GM12878 (cell line): ENCODE data around the gene TRUB2. TPM values are rescaled to one million over a fixed set of nuclear protein-coding genes. Genes with fewer than 3 reads are reported as not detected.

ENCODE experiments used
- ATAC-seq: fragments of 200-7000 bp; cut with Tn5 transposase; 3 replicates; pipeline ENCODE4 v1.9.1; 2020; ENCODE audit warnings: mild to moderate bottlenecking, moderate library complexity
- BruUV-seq: library from RNA; stranded (reverse); fragments of 400-500 nt; replicated peaks from 2 replicates; lab custom pipeline; 2021; lab: Mats Ljungman, UMichigan
- CTCF ChIA-PET: fragments of 300-600 bp; sonication (Branson Sonifier 250); formaldehyde crosslinking; extraction: SDS; loops from one replicate; lab custom pipeline; 2021; ENCODE audit warnings: inconsistent platforms; lab: Yijun Ruan, JAX
- POLR2A ChIA-PET: fragments of 350-600 bp; formaldehyde crosslinking; extraction: SDS; loops from one replicate; lab custom pipeline; 2021; ENCODE audit warnings: inconsistent platforms; lab: Charles Lee
- RAD21 ChIA-PET: fragments of 300-600 bp; sonication (Branson Sonifier 250); formaldehyde crosslinking; loops from one replicate; lab custom pipeline; 2023; ENCODE audit warnings: antibody characterized with exemption; ENCODE audit not compliant: unreplicated experiment; lab: Charles Lee
- SMC1A ChIA-PET: fragments of 300-600 bp; sonication (Branson Sonifier 250); formaldehyde crosslinking; loops from one replicate; lab custom pipeline; 2023; ENCODE audit not compliant: unreplicated experiment, uncharacterized antibody; lab: Charles Lee
- DNase-seq: peaks from one replicate; pipeline ENCODE4 v3.0.0-alpha.2; 2011; ENCODE audit warnings: low read depth, low spot score
- FAIRE-seq: peaks from 3 replicates; lab custom pipeline; 2011; peaks lifted over from hg19 to GRCh38; lab: Jason Lieb, UNC
- H2AFZ ChIP-seq: 2 replicates; pipeline ENCODE4 v1.6.0; 2011; ENCODE audit warnings: low read depth, low read length, control low read depth; ENCODE audit not compliant: control insufficient read depth
- H3K27ac ChIP-seq: 2 replicates; pipeline ENCODE4 v1.5.1; 2011; ENCODE audit warnings: control low read depth; ENCODE audit not compliant: control insufficient read depth, insufficient read depth
- H3K27me3 ChIP-seq, 2 experiments: replicated peaks in 1 of 2; 2 replicates each; pipeline versions ENCODE4 v1.6.0 to v1.6.1; 2011; ENCODE audit warnings: low read length in 1 of 2; ENCODE audit not compliant: control insufficient read depth in 2 of 2, insufficient read depth in 2 of 2
- H3K36me3 ChIP-seq, 2 experiments: 2 replicates each; pipeline ENCODE4 v1.5.1; 2011; ENCODE audit warnings: low read length in 1 of 2; ENCODE audit not compliant: control insufficient read depth in 2 of 2, insufficient read depth in 2 of 2
- H3K4me1 ChIP-seq: 2 replicates; pipeline ENCODE4 v1.6.1; 2011; ENCODE audit warnings: mild to moderate bottlenecking, low read length, moderate library complexity, mixed read lengths; ENCODE audit not compliant: control insufficient read depth, insufficient read depth
- H3K4me2 ChIP-seq: 2 replicates; pipeline ENCODE4 v1.6.0; 2011; ENCODE audit warnings: control low read depth; ENCODE audit not compliant: control insufficient read depth, insufficient read depth
- H3K4me3 ChIP-seq: fragments of 200-600 bp; sonication (generic); 2 replicates; pipeline ENCODE4 v1.5.1; 2016
- H3K79me2 ChIP-seq: 2 replicates; pipeline ENCODE4 v1.6.0; 2011; ENCODE audit warnings: low read length; ENCODE audit not compliant: control insufficient read depth, insufficient read depth
- H3K9ac ChIP-seq: 2 replicates; pipeline ENCODE4 v1.8.0; 2011; ENCODE audit warnings: low read length, control low read depth, mixed read lengths; ENCODE audit not compliant: control insufficient read depth, insufficient read depth
- H3K9me3 ChIP-seq: replicated peaks from 3 replicates; pipeline ENCODE4 v1.5.1; 2011; ENCODE audit warnings: mild to moderate bottlenecking, low read length; ENCODE audit not compliant: control insufficient read depth, insufficient read depth
- H4K20me1 ChIP-seq: 2 replicates; pipeline ENCODE4 v1.6.0; 2011; ENCODE audit not compliant: control insufficient read depth, insufficient read depth
- ATF2 ChIP-seq: IDR thresholded peaks from 2 replicates; pipeline ENCODE4 v1.6.1; 2012; ENCODE audit warnings: low read length, inconsistent platforms
- BRCA1 ChIP-seq: IDR thresholded peaks from 2 replicates; pipeline ENCODE4 v1.6.1; 2011; ENCODE audit warnings: low read depth, low read length, improper control_type of control experiment
- DPF2 ChIP-seq: fragments of 450-650 bp; IDR thresholded peaks from 2 replicates; pipeline ENCODE4 v1.6.1; 2017; ENCODE audit warnings: mild to moderate bottlenecking
- EP300 ChIP-seq, 2 experiments: fragments of 150-350 bp in 1 of 2; IDR thresholded peaks; 2 replicates each; pipeline ENCODE4 v1.6.1; 2011 to 2012; ENCODE audit warnings: low read depth in 2 of 2, low read length in 2 of 2, borderline replicate concordance in 1 of 2, improper control_type of control experiment in 1 of 2, inconsistent platforms in 1 of 2; ENCODE audit not compliant: control insufficient read depth in 1 of 2
- ETV6 ChIP-seq, 2 experiments: fragments of 450-650 bp in 1 of 2; IDR thresholded peaks in 1 of 2; conservative IDR thresholded peaks in 1 of 2; 2 replicates each; pipeline ENCODE4 v1.6.1; 2014; ENCODE audit warnings: antibody characterized with exemption in 1 of 2, borderline replicate concordance in 1 of 2, low read depth in 1 of 2, mild to moderate bottlenecking in 1 of 2, moderate library complexity in 1 of 2
- EZH2 ChIP-seq: IDR thresholded peaks from 2 replicates; pipeline ENCODE4 v1.6.1; 2012; ENCODE audit warnings: low read depth, mild to moderate bottlenecking, control low read depth, inconsistent platforms, low read length, borderline replicate concordance; ENCODE audit not compliant: control insufficient read depth
- FOS ChIP-seq: IDR thresholded peaks from 3 replicates; pipeline ENCODE4 v1.6.1; 2011; ENCODE audit warnings: borderline replicate concordance; ENCODE audit not compliant: insufficient read length; ENCODE audit errors: extremely low read depth
- JUNB ChIP-seq: IDR thresholded peaks from 2 replicates; pipeline ENCODE4 v1.6.1; 2016; ENCODE audit warnings: antibody characterized with exemption, mild to moderate bottlenecking
- KDM1A ChIP-seq: fragments of 200-600 bp; sonication (generic); IDR thresholded peaks from 2 replicates; pipeline ENCODE4 v1.6.1; 2016; ENCODE audit warnings: borderline replicate concordance
- PAX5 ChIP-seq: IDR thresholded peaks from 2 replicates; pipeline ENCODE4 v1.6.1; 2011; ENCODE audit warnings: low read depth, low read length, borderline replicate concordance
- SIX5 ChIP-seq: IDR thresholded peaks from 2 replicates; pipeline ENCODE4 v1.6.1; 2011; ENCODE audit warnings: mild to moderate bottlenecking, low read depth, low read length, moderate library complexity; ENCODE audit not compliant: severe bottlenecking
- ZBTB4 ChIP-seq: fragments of 450-650 bp; formaldehyde crosslinking; IDR thresholded peaks from 2 replicates; pipeline ENCODE4 v1.4.0; 2022; ENCODE audit warnings: mild to moderate bottlenecking, moderate library complexity
- ZBTB40 ChIP-seq: fragments of 450-650 bp; IDR thresholded peaks from 2 replicates; pipeline ENCODE4 v1.6.1; 2016; ENCODE audit warnings: mild to moderate bottlenecking, moderate library complexity, borderline replicate concordance
- ZNF207 ChIP-seq: fragments of 450-650 bp; IDR thresholded peaks from 2 replicates; pipeline ENCODE4 v1.6.1; 2014; ENCODE audit warnings: antibody characterized with exemption, mild to moderate bottlenecking, borderline replicate concordance
- ZNF384 ChIP-seq: IDR thresholded peaks from 2 replicates; pipeline ENCODE4 v1.6.1; 2012; ENCODE audit warnings: low read depth, mild to moderate bottlenecking, low read length, improper control_type of control experiment, borderline replicate concordance
- ZNF622 ChIP-seq: fragments of 450-650 bp; IDR thresholded peaks from 2 replicates; pipeline ENCODE4 v1.6.1; 2017; ENCODE audit warnings: mild to moderate bottlenecking, inconsistent platforms
- WGBS: methylation state at CpG from one replicate; pipeline ENCODE4 v1.1.6; 2016; ENCODE audit warnings: low lambda C conversion rate; ENCODE audit not compliant: insufficient replicate concordance, insufficient coverage; ENCODE audit errors: missing lambda C conversion rate; 5-methylcytosine and 5-hydroxymethylcytosine counted together
- in situ Hi-C: fragments of 300-500 bp; cut with MboI; formaldehyde crosslinking; loops from 9 replicates; pipeline ENCODE4 v1.14.3; 2018; ENCODE audit warnings: mixed read lengths
- intact Hi-C: fragments of 100-400 bp; cut with micrococcal nuclease; formaldehyde crosslinking; loops from one replicate; pipeline ENCODE4 v1.14.2; 2022; ENCODE audit not compliant: unreplicated experiment
- polyA plus RNA-seq, 11 experiments: library from polyadenylated mRNA; depleted of rRNA in 4 of 11; unstranded in 6 of 11; stranded (reverse) in 5 of 11; fragments of >200 nt; fragmentation: Nextera tagmentation in 4 of 11; fragmentation: Illumina TruSeq in 1 of 11; extraction: Ambion mirVana in 4 of 11; extraction: Trizol in 1 of 11; gene quantifications; 1 replicate in 1 of 11; 2 replicates in 10 of 11; pipeline versions ENCODE4 v1.2.1 to v1.2.3, GENCODE V29; 2011 to 2016; ENCODE audit warnings: inconsistent platforms in 2 of 11, missing spikeins in 2 of 11, low read depth in 1 of 11
- total RNA-seq, 4 experiments: library from RNA; depleted of rRNA in 3 of 4; stranded (reverse); fragments of >200 nt in 3 of 4; fragmentation: Illumina TruSeq in 1 of 4; extraction: Trizol in 1 of 4; gene quantifications; 2 replicates each; pipeline versions ENCODE4 v1.2.1 to v1.2.3, GENCODE V29; 2013 to 2021

TRUB2 gene
- total and polyA plus RNA-seq, 10 of the 15 experiments (the other 5 are each of a cell fraction or from before 2014, with no cell fraction given): 2.8 to 70.5 (median 37.2) TPM

- no peak for ATAC-seq
- Histone ChIP-seq H4K20me1 (no peaks in the 10 kb centered on the region), H3K79me2 (peaks cover 29% of the 10 kb centered on the region), H3K9ac (no peak overlapping the region), H3K4me3 (no peak overlapping the region), H3K27ac (no peak overlapping the region), H3K9me3 (no peaks in the 10 kb centered on the region), H3K27me3 (no peaks in the 10 kb centered on the region), H3K4me1 (peaks cover 6% of the 10 kb centered on the region), H2AFZ (no peak overlapping the region), H3K4me2 (no peak overlapping the region), H3K36me3 (peaks cover 1 to 8% of the 10 kb centered on the region in 2 experiments)
- SMC1A ChIA-PET: no interaction called here
- no peak for DNase-seq
- CTCF ChIA-PET: interaction anchor here (2.4 kb wide), 1 partner anchor 16 kb away, joined by 8 read pairs; no protein-coding TSS in a partner anchor
- POLR2A ChIA-PET: interaction anchor here (1.2 kb wide), 2 partner anchors 26 to 48 kb away, joined by 3 read pairs; no protein-coding TSS in a partner anchor
- FAIRE-seq: no peak
- intact Hi-C loops: no loop called here
- 95% methylated on average over 13 of the region's 13 CpGs for WGBS
- RAD21 ChIA-PET: no interaction called here
- no TSS peak for BruUV-seq
- in situ Hi-C loops: no loop called here
- TF ChIP-seq EP300 (IDR thresholded peaks at IDR 0.05; ENCODE audit: borderline replicate concordance in 1 of 2, control insufficient read depth in 1 of 2, low read depth in 2 of 2, low read length in 2 of 2) (no peak), KDM1A (no peak), ETV6 (conservative IDR thresholded peaks at IDR 0.05 in 1 of 2, IDR thresholded peaks at IDR 0.05 in 1 of 2; ENCODE audit: borderline replicate concordance in 1 of 2, low read depth in 1 of 2) (no peak), ZNF622 (no peak), PAX5 (no peak), DPF2 (no peak), FOS (no peak), ZNF207 (no peak), ZBTB4 (CRISPR knock-in tag) (no peak), JUNB (no peak), ZBTB40 (no peak), SIX5 (no peak), BRCA1 (no peak), EZH2 (no peak), ZNF384 (no peak), ATF2 (no peak)
These were observed 3.4 kb upstream of the TRUB2 start for GRCh38 chr9:128325629-128326028.
